HG03045 (cell line): ENCODE measurements around the gene ABCC3.
"Not testable (repeated sequence)": the region's sequence is repeated elsewhere in the genome, so short reads cannot be mapped to it uniquely, and the experiment has no call there.

ENCODE experiments used
- ATAC-seq: cut with Tn5 transposase; IDR thresholded peaks from one replicate; pipeline ENCODE4 v1.9.1; 2021; ENCODE audit warnings: mild to moderate bottlenecking, moderate library complexity; ENCODE audit not compliant: unreplicated experiment

ABCC3 gene

GRCh38 chr17:50697663-50698272, 63.1 kb downstream of the ABCC3 start:
- no peak for ATAC-seq

- no peak for ATAC-seq
Observed at GRCh38 chr17:50699410-50699809, 64.7 kb downstream of the ABCC3 start.

- ATAC-seq = no peak
Observed at GRCh38 chr17:50703162-50703561, 68.5 kb downstream of the ABCC3 start.

GRCh38 chr17:50707289-50708049, 72.8 kb downstream of the ABCC3 start, which contains the start of gene ANKRD40:
TSS of gene ANKRD40 (minus strand) at chr17:50707914. CDS start at chr17:50707654, 260 bp downstream.
- peak; percentile 80 for ATAC-seq

GRCh38 chr17:50708050-50709000, 73.6 kb downstream of the ABCC3 start:
- ATAC-seq = no peak

GRCh38 chr17:50709053-50709452, 74.4 kb downstream of the ABCC3 start:
- ATAC-seq = not testable (repeated sequence)

- no peak for ATAC-seq
Observed at GRCh38 chr17:50710025-50710424, 75.3 kb downstream of the ABCC3 start.

GRCh38 chr17:50710650-50711049, 76.0 kb downstream of the ABCC3 start:
- no peak for ATAC-seq

GRCh38 chr17:50712641-50713040, 78.0 kb downstream of the ABCC3 start:
- ATAC-seq = no peak

GRCh38 chr17:50715471-50715870, 80.8 kb downstream of the ABCC3 start:
- no peak for ATAC-seq

- peak; percentile 90 for ATAC-seq
Observed at GRCh38 chr17:50719144-50719923, 84.7 kb downstream of the ABCC3 start, which contains the start of gene LUC7L3. TSS of gene LUC7L3 (plus strand) at chr17:50719603. CDS start at chr17:50719733, 130 bp downstream.

- no peak for ATAC-seq
Observed at GRCh38 chr17:50719924-50720794, 85.5 kb downstream of the ABCC3 start.

- ATAC-seq = no peak
Observed at GRCh38 chr17:50721194-50722010, 86.7 kb downstream of the ABCC3 start.

- no peak for ATAC-seq
Observed at GRCh38 chr17:50722746-50723145, 88.1 kb downstream of the ABCC3 start.

- not testable (repeated sequence) for ATAC-seq
Observed at GRCh38 chr17:50724622-50725021, 89.9 kb downstream of the ABCC3 start.

- ATAC-seq = no peak
Observed at GRCh38 chr17:50725769-50726655, 91.3 kb downstream of the ABCC3 start.

GRCh38 chr17:50728112-50728429, 93.4 kb downstream of the ABCC3 start:
- no peak for ATAC-seq
